ENCODE results near the gene PEAK3.

DNA sequence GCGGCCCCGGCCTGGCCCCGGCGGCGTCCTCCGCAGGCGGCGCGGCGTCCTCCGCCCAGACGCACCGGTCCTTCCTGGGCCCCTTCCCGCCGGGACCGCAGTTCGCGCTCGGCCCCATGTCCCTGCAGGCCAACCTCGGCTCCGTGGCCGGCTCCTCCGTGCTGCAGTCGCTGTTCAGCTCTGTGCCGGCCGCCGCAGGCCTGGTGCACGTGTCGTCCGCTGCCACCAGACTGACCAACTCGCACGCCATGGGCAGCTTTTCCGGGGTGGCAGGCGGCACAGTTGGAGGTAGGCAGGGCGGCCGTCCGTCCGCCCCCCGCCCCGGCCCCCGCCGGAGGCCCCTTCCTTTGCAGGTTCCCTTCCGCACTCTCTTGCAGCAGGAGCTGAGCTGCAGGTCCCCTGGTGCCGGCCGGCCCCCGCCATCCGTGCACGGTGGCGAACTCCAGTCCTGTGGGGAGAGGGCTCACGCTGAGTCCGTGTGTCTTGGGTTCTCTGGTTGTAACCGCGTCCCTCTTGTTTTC, 55.1 kb downstream of the PEAK3 start:
- no peak for TF ChIP-seq TAF1 (IDR thresholded peaks at IDR 0.05; ENCODE audit: low read depth, low read length)
- TF ChIP-seq POLR2A (IDR thresholded peaks at IDR 0.05; ENCODE audit: low read depth, low read length) = no peak
- TF ChIP-seq POLR2AphosphoS5 (IDR thresholded peaks at IDR 0.05; ENCODE audit: low read depth, low read length) = no peak
- no peak for TF ChIP-seq PAX5 (IDR thresholded peaks at IDR 0.05; ENCODE audit: insufficient read depth, low read length, severe bottlenecking)
- TF ChIP-seq POU2F2 (IDR thresholded peaks at IDR 0.05; ENCODE audit: low read depth, low read length) = no peak

Data from GM12891 (cell line).